ENCODE measurements around the gene TMED7.

Gene TMED7

GRCh38 chr5:115626445-115626823 is 598 bp upstream of the TMED7 start:
- DNase-seq = no peak

DNA sequence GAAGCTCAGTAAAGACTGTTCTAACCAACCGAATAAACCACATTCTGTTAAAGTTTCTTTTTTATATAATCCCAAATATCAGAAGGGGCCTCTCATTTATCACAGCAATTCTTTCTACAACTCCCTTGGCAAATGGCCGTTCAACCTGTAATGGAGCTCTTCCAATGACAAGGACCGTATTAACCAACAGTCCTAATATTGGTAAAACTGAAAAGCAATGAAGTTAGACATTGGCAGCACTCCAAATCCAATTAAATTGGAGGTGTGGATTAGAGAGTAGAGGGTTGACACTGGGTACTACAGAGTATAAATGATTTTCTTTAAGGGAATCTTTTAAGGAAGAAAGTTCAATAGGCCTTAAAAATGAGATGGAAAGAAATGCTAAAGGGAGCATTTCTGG is 842 bp downstream of the TMED7 start:
- DNase-seq = no peak

GRCh38 chr5:115623658-115624057 is 2.2 kb downstream of the TMED7 start:
- no peak for DNase-seq

DNA sequence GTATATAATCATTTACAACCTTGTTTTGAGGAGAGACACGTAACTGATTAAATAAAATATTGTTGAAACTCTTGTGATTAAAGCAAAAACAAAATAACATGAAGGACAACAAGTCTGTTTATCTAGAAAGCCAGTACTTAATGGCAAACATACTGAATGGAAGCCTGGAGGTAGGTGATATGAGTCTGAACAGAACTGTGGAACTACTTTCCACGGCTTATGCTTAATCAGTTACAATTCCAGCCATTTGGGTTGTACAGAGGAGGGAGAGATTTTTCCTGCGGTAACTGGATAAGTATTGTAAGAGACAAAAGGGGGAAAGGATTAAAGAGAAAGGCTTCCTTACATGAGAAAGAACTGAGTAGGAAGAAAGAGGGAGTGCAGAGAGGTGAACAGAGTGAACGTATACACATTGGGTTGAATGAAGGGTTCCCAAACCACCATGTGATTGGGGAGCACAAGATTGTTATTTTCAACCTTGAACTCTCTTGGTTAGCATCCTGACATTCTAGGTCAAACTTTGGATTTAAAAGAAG is 4.4 kb downstream of the TMED7 start:
- DNase-seq = no peak

- no peak for DNase-seq
Observed at GRCh38 chr5:115616892-115617291, 8.9 kb downstream of the TMED7 start.

DNA sequence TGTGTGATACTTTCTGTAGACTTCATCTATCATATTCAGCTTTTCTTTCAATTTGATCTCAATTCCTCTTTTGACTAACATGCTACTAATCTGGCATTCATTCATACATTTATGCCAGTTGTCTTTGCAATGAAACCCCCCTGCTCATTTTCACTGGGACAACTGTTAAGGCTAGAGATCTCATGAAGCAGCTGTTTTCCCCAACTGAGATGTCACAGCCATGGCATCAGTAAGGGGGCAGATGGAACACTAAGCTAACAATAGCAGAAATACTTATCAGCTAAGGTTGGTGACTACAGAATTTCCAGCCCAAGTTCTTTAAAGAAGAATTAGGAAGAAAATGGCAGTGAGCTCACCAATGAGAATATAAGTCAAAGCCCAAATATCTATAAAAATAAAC is 9.4 kb downstream of the TMED7 start:
- DNase-seq = no peak

- DNase-seq = no peak
Observed at GRCh38 chr5:115611873-115612272, 14.0 kb downstream of the TMED7 start.

- DNase-seq = no peak
Observed at GRCh38 chr5:115607935-115608334, 17.9 kb downstream of the TMED7 start.

- no peak for DNase-seq
Observed at GRCh38 chr5:115605436-115605835, 20.4 kb downstream of the TMED7 start.

DNA sequence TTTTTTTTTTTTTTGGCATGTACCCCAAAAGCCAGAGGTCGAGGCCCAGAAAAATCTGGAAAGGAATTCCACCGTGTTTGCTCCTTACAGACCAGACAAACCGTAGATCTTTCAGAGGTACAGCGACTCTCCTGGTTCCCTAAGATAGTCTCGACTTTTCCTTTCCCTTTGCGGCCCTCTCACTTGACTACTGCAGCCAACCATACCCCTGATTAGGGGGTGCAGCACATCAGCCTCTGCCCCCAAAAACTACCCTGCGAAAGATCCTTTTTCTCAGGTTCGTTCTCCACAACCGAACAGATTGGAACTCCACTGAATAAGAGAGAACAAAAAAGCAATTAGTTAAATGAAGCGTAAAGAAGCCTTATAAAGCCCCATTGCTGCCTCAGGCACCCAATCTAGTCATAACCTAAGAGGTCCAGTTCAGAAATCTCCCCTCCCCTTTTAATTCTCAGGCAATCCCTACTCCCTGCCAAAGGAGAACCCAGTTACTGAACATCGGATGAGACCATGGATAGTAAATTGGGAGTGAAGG is 23.2 kb downstream of the TMED7 start:
- no peak for DNase-seq

DNA sequence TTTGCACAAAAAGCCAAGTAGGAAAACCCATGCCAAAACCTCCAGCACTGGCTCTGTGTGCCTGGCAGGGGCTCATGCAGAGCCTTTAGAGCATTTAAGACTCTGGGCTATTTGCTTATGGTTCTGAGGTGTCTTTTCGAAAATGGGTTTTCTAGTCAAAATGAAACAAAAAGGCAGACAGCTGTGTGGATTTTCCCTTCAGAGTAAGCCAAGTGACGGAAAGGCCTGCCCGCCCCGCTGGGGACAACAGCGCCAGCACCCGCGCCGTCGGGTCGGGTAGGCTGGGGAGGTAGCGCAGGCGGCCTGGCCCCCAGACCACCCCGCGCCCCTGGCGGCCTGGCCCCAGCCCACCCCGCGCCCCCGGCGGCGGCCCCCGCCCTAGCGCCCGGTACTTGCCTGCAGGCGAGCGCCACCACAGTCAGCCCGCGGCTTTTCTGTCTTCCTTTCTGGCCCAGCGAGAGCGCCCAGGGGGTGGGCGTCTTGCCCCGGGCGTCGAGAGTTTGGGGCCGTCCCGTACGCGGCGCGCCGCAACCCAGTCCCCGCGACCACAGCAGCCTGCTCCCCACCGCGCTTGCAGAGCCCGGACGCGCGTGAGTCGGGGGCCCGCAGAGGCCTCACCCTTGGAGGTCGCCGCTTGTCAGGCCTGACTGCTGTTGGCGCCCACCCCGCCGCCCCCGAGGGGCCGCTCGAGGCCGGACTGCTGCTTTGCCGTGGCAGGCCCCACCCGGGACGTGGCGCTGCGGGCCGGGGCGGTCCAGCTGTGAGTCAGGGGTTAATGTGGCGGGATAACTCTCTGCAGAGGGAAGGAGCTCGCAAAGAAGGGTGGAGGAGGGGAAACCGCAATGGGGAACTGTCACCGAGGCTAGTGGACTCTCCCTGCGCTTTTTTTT is 23.9 kb downstream of the TMED7 start, which contains the start of gene TICAM2:
Gene TICAM2 (minus strand): TSS at position 779 of the 890 bp plus-strand sequence. CDS start 21,223 bp downstream, outside the sequence.
- DNase-seq = no peak

DNA sequence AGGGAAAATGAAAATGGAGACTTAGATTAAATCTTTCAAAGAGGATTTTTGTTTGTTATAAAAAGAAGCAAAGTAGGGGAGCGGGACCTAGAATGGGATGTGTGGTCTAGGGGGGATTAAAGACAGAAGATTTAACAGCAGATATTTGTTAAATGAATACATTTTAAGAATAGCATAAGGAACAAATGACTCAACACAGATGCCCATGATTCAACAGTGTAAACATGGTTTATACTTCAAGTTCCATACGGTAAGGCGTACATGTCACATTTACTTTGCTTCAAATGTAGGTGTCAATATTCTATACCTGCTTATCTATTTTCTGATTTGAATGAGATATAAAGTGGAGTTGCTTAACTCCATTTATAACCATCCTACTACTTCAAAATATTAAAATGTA is 25.1 kb downstream of the TMED7 start:
- no peak for DNase-seq

GRCh38 chr5:115599924-115600323 is 25.9 kb downstream of the TMED7 start:
- DNase-seq = no peak

- no peak for DNase-seq
Observed at GRCh38 chr5:115599502-115599901, 26.3 kb downstream of the TMED7 start.

GRCh38 chr5:115594128-115595047 is 31.4 kb downstream of the TMED7 start:
- no peak for DNase-seq

- DNase-seq = no peak
Observed at GRCh38 chr5:115589043-115589442, 36.8 kb downstream of the TMED7 start.

DNA sequence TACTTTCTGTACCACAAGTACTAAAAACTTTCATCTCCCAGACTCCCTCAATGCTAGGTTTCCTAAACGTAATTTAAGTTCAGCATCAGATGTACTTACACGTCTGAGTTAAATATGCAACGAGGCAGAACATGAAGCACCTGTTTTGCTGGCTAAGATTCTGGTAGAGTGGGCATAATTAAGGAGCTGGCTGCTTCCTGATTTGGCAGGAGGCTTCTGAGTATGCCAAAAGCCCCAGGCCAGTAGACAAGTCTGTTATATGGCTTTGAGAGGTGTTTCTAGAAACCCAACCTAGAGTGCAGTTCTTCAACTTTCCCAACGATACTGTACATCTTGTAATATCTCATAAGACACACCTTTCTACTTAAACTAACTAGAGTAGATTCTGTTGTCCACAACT is 37.2 kb downstream of the TMED7 start:
- no peak for DNase-seq

DNA sequence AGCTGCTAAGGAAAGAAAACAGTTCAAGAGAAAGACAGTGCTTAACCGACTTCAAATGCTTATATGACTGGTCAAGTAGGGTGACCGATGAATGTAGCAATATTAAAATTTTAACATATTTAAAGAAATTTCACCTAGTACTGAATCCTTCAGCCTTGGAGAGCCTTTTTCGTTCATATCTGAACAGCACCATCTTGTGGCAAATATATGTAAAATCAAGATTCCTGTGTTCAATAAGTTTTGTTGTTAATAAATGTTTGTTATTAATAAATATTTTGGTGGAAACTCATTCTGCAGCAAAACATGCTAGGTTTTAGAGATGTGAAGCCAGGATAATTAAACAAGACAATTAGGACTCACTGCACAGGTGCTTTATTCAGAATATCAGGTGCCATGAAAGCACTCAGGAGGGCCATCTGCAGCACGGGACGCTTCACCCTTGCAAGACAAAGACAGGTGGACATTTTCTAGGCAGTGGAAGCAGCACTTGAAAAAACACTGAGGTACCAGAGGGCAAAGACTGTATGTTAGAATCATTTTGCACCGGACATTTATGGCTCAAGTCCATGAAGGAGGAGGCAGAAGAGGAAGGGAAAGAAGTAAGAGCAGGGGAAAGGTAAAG is 39.2 kb downstream of the TMED7 start:
- DNase-seq = no peak

- no peak for DNase-seq
Observed at GRCh38 chr5:115585265-115585664, 40.6 kb downstream of the TMED7 start.

GRCh38 chr5:115584501-115584900 is 41.3 kb downstream of the TMED7 start:
- DNase-seq = no peak

GRCh38 chr5:115583474-115583873 is 42.4 kb downstream of the TMED7 start:
- DNase-seq = no peak

GRCh38 chr5:115580941-115581340 is 44.9 kb downstream of the TMED7 start:
- DNase-seq = no peak

DNA sequence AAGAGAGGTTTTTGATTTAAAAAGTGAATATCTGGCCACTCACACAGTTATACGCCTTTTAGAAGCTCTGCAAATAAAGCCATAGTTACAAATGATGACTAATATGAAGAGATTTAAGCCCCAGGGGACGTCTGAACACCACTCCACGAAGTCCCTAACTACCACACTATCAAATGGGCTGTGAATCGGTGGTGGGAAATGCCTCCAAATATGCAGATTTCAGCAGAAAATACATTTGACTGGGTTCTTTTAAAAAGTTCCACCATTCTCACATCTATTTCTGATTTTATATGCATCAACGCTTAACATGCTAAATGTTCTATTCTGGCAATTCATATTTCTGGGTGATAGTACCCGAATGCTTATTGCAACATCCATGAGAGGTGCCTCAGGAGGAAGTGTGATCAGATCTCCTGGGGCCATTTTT is 46.1 kb downstream of the TMED7 start:
- DNase-seq = no peak

All from NCI-H1092 (cell line).